C4-2B (cell line): ENCODE results near the gene RRM1.
A peak's percentile ranks its signal among the peaks of the same experiment; 100 is the strongest.

Source experiments
- H3K27ac ChIP-seq: fragments of 450-650 bp; 2 replicates; pipeline ENCODE4 v1.5.1; 2017
- CTCF ChIP-seq: fragments of 450-650 bp; conservative IDR thresholded peaks from 2 replicates; pipeline ENCODE4 v1.5.1; 2017; ENCODE audit warnings: mild to moderate bottlenecking
- ZFX ChIP-seq: fragments of 450-650 bp; IDR thresholded peaks from 2 replicates; pipeline ENCODE4 v1.6.1; 2017

Gene RRM1

GRCh38 chr11:4068962-4069361 lies 25.6 kb upstream of the RRM1 start:
- no peak for TF ChIP-seq ZFX
- no peak for TF ChIP-seq CTCF
- H3K27ac ChIP-seq: no peak overlapping the region

DNA sequence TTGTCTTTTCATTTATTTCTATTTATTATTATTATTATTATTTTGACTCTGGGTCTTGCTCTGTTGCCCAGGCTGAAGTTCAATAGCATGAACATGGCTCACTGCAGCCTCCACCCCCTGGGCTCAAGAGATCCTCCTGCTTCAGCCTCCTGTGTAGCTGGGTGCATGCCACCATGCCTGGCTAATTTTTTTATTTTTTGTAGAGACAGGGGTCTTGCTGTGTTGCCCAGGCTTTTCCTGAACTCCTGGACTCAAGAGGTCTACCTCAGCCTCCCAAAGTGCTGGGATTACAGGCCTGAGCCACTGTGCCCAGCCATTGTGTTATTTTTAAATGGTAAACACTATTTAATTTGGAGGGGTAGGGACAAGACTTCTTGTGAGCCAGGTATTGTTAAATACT lies 23.3 kb upstream of the RRM1 start:
- TF ChIP-seq ZFX (no peak), CTCF (no peak)
- H3K27ac ChIP-seq: no peak overlapping the region

GRCh38 chr11:4071914-4072313 lies 22.7 kb upstream of the RRM1 start:
- TF ChIP-seq CTCF: no peak
- TF ChIP-seq ZFX: no peak
- H3K27ac ChIP-seq: no peak overlapping the region

DNA sequence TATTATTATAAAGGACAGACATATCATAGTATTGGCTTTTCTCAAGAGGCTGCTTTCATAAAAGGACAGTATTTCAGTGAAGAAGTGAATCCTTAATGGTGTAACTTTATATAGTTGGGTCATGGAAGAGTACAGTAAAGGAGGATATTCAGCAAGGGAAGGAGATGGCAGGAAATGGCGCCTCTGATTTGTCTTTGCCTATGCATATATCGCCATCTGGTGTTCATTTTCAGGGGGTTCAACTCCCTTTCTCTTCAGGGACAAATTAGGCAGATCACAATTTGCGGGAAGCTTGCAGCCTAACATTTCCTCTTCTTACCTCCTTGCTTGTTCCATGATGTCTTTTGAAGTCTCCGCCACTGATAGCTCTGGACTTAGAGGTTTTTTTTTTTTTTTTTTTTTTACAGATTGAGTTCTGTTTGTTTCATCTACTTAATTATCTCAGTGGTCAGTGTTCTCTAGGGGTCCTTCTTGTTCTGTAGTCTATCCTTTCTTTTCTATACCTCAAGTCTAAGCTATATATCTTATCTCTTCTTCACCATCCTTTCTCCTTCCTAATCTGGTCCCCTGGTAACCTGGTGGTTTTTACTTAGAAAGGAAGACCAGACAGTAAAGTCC lies 21.8 kb upstream of the RRM1 start:
- TF ChIP-seq CTCF (peak; percentile 90), ZFX (no peak)
- H3K27ac ChIP-seq: no peak overlapping the region

GRCh38 chr11:4074266-4074665 lies 20.3 kb upstream of the RRM1 start:
- TF ChIP-seq ZFX: no peak
- no peak for TF ChIP-seq CTCF
- H3K27ac ChIP-seq: no peak overlapping the region

DNA sequence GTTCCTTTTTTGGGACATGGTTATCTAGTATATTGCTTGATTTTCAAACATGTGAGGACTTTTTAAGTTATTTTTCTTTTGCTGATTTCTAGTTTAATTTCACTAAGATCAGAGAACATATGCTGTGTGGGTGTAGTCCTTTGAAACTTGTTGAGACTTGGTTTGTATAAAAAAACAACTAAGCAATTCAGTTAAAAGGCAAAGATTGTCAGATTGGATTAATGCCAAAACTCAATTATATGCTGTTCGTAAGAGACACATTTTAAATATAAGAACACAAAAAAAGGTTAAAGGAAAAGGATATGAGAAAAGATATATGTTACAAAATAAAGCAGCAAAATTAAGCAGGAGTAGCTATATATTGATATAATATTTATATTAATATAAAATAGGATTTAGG lies 17.8 kb upstream of the RRM1 start:
- no peak overlapping the region for H3K27ac ChIP-seq
- TF ChIP-seq CTCF (no peak), ZFX (no peak)

GRCh38 chr11:4083198-4083597 lies 11.4 kb upstream of the RRM1 start:
- TF ChIP-seq ZFX: no peak
- TF ChIP-seq CTCF: no peak
- no peak overlapping the region for H3K27ac ChIP-seq
